ENCODE results near the gene ATP5PF.

Gene ATP5PF

DNA sequence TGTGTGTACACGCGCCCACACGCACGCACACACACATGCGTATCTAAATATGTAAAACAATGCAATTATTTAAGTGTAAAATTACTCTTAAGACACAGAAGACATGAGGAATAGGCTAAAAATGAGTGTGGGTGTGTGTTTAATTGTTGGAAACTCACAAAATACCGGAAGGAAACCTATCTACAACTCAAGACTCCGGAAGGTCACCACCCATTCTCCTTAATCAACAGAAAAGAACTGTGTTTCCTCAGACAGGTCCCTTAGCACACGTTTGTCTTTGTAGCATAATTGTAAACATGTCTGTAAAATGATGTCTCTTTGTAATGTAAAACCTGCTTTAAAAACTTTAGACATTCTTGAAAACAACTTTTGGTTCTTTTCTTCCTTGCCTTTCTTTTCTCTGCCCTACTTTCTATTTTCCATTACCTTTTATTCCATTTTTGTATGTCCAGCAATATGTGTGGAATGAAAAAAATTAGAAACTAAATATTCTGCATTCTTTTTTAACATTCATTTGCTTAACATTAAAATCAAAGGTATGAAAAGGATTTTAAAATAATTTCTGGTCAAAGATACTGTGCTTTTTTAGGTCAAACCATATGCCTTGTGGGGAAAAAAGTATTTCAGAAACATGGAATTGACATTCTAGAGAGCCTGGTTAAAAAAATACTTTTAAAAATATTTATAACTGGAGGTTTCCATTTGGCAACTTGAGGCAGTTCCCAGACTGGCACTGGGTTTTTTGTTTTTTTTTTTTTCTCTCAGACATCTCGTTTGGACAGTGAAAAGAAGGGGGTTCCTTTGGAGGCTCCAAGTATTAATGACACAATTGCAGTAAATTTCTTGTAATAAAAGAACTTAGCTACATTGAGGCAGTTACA is 46.2 kb downstream of the ATP5PF start:
- Histone ChIP-seq H3K9me3 (ENCODE audit: insufficient read depth, low read length) (no peaks in the 10 kb centered on the region), H2AFZ (ENCODE audit: low read depth, low read length) (no peak overlapping the region), H3K9ac (ENCODE audit: low read length) (no peak overlapping the region), H3K4me1 (ENCODE audit: low read length) (no peaks in the 10 kb centered on the region), H4K20me1 (ENCODE audit: insufficient read depth, low read length) (no peaks in the 10 kb centered on the region), H3K27ac (ENCODE audit: low read length) (no peak overlapping the region), H3K4me3 (ENCODE audit: low read length) (no peak overlapping the region), H3K79me2 (ENCODE audit: low read length) (no peaks in the 10 kb centered on the region), H3K4me2 (ENCODE audit: low read length) (no peak overlapping the region), H3K27me3 (ENCODE audit: low read depth, low read length) (no peaks in the 10 kb centered on the region), H3K36me3 (replicated peaks; ENCODE audit: low read depth, low read length) (no peaks in the 10 kb centered on the region)
- TF ChIP-seq EZH2phosphoT487 (IDR thresholded peaks at IDR 0.05; ENCODE audit: low read depth): no peak
- TF ChIP-seq, protein P1, sequence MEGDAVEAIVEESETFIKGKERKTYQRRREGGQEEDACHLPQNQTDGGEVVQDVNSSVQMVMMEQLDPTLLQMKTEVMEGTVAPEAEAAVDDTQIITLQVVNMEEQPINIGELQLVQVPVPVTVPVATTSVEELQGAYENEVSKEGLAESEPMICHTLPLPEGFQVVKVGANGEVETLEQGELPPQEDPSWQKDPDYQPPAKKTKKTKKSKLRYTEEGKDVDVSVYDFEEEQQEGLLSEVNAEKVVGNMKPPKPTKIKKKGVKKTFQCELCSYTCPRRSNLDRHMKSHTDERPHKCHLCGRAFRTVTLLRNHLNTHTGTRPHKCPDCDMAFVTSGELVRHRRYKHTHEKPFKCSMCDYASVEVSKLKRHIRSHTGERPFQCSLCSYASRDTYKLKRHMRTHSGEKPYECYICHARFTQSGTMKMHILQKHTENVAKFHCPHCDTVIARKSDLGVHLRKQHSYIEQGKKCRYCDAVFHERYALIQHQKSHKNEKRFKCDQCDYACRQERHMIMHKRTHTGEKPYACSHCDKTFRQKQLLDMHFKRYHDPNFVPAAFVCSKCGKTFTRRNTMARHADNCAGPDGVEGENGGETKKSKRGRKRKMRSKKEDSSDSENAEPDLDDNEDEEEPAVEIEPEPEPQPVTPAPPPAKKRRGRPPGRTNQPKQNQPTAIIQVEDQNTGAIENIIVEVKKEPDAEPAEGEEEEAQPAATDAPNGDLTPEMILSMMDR (IDR thresholded peaks at IDR 0.05; ENCODE audit: low read depth, low read length): no peak

DNA sequence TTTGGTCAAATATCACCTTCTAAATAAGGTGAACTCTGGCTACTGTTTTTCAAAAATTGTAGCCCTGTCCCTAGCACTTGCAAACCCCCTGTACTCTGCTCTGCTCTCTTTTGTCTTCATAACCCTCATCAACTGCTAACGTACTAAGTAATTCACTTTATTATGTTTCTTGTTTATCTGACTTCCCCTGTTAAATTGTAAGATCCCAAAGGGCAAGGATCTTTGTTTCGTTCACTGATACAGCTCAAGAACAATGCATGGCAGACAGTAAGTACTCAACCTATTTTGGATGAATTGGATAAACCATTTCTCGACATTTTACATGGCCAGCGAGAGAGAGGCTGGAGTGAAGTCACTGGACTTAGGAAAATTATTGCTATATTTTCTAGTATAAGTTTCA is 46.9 kb downstream of the ATP5PF start:
- H3K4me1 ChIP-seq (ENCODE audit: low read length): no peaks in the 10 kb centered on the region
- no peaks in the 10 kb centered on the region for H3K79me2 ChIP-seq (ENCODE audit: low read length)
- H3K9ac ChIP-seq (ENCODE audit: low read length): no peak overlapping the region
- no peak overlapping the region for H2AFZ ChIP-seq (ENCODE audit: low read depth, low read length)
- no peaks in the 10 kb centered on the region for H4K20me1 ChIP-seq (ENCODE audit: insufficient read depth, low read length)
- no peak for TF ChIP-seq EZH2phosphoT487 (IDR thresholded peaks at IDR 0.05; ENCODE audit: low read depth)
- TF ChIP-seq, protein P1 (IDR thresholded peaks at IDR 0.05; ENCODE audit: low read depth, low read length): no peak
- no peak overlapping the region for H3K4me2 ChIP-seq (ENCODE audit: low read length)
- no peak overlapping the region for H3K27ac ChIP-seq (ENCODE audit: low read length)
- no peaks in the 10 kb centered on the region for H3K27me3 ChIP-seq (ENCODE audit: low read depth, low read length)
- H3K4me3 ChIP-seq (ENCODE audit: low read length): no peak overlapping the region
- H3K36me3 ChIP-seq (replicated peaks; ENCODE audit: low read depth, low read length): no peaks in the 10 kb centered on the region
- H3K9me3 ChIP-seq (ENCODE audit: insufficient read depth, low read length): no peaks in the 10 kb centered on the region

DNA sequence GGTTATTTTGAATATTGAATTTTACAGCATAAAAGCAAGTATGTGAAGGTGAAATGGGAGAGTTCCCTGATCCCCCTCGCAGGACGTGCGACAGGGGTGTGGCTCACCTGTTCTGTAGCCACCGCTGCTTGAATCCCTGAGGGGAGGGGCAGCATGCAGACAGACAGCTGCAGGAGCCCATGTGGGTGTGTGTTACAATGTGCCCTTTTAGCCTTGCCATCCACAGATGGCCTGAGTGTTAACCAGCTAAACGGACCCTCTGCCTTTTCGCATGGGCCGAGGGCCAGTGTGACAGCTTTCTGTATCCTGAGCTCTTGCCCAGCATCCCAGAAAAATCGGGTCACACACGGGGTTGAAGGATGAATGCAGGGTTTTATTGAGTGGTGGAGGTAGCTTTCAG is 52.3 kb downstream of the ATP5PF start:
- TF ChIP-seq, protein P1 (IDR thresholded peaks at IDR 0.05; ENCODE audit: low read depth, low read length): no peak
- TF ChIP-seq EZH2phosphoT487 (IDR thresholded peaks at IDR 0.05; ENCODE audit: low read depth): no peak

DNA sequence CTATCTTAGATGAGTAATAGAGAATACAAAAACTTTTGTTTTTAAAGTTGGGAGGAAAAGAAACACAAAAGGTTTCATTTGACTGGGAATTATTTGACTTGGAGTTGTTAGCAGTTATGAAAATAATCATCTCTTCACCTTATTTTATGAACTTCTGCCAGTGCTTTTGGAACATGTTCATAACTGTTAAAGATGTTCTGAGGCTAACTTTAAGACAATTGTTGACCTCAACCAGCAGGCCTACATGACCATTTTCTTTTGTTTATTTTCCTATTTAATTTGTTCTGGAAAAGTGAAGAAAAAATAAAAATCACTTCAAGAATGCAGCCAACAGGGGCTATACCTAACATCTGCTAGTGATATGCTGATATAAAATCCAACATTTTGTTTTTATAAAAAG is 58.3 kb downstream of the ATP5PF start:
- no peak overlapping the region for H3K9ac ChIP-seq (ENCODE audit: low read length)
- no peaks in the 10 kb centered on the region for H3K27me3 ChIP-seq (ENCODE audit: low read depth, low read length)
- no peaks in the 10 kb centered on the region for H3K36me3 ChIP-seq (replicated peaks; ENCODE audit: low read depth, low read length)
- no peak overlapping the region for H2AFZ ChIP-seq (ENCODE audit: low read depth, low read length)
- H3K4me2 ChIP-seq (ENCODE audit: low read length): no peak overlapping the region
- H3K9me3 ChIP-seq (ENCODE audit: insufficient read depth, low read length): no peaks in the 10 kb centered on the region
- H4K20me1 ChIP-seq (ENCODE audit: insufficient read depth, low read length): no peaks in the 10 kb centered on the region
- H3K79me2 ChIP-seq (ENCODE audit: low read length): no peaks in the 10 kb centered on the region
- no peak for TF ChIP-seq EZH2phosphoT487 (IDR thresholded peaks at IDR 0.05; ENCODE audit: low read depth)
- TF ChIP-seq, protein P1 (IDR thresholded peaks at IDR 0.05; ENCODE audit: low read depth, low read length): no peak
- no peaks in the 10 kb centered on the region for H3K4me1 ChIP-seq (ENCODE audit: low read length)
- H3K4me3 ChIP-seq (ENCODE audit: low read length): no peak overlapping the region
- H3K27ac ChIP-seq (ENCODE audit: low read length): no peak overlapping the region

More for the DNA sequence above, 52.3 kb downstream of the ATP5PF start:
- no peaks in the 10 kb centered on the region for H3K27me3 ChIP-seq (ENCODE audit: low read depth, low read length)
- H3K9ac ChIP-seq (ENCODE audit: low read length): no peak overlapping the region
- no peak overlapping the region for H3K27ac ChIP-seq (ENCODE audit: low read length)
- H3K9me3 ChIP-seq (ENCODE audit: insufficient read depth, low read length): no peaks in the 10 kb centered on the region
- no peak overlapping the region for H3K4me3 ChIP-seq (ENCODE audit: low read length)
- H3K4me1 ChIP-seq (ENCODE audit: low read length): no peaks in the 10 kb centered on the region
- no peaks in the 10 kb centered on the region for H4K20me1 ChIP-seq (ENCODE audit: insufficient read depth, low read length)
- H3K79me2 ChIP-seq (ENCODE audit: low read length): no peaks in the 10 kb centered on the region
- no peak overlapping the region for H3K4me2 ChIP-seq (ENCODE audit: low read length)
- H3K36me3 ChIP-seq (replicated peaks; ENCODE audit: low read depth, low read length): no peaks in the 10 kb centered on the region
- H2AFZ ChIP-seq (ENCODE audit: low read depth, low read length): no peak overlapping the region

Measured in OCI-LY3 (cell line).